SK-N-SH treated with all-trans-retinoic acid at 6 μM for 48 hours (cell line): ENCODE measurements around the gene PIAS2.
A peak's percentile ranks its signal among the peaks of the same experiment; 100 is the strongest.
"Not testable (repeated sequence)": the region's sequence is repeated elsewhere in the genome, so short reads cannot be mapped to it uniquely, and the experiment has no call there.

ENCODE experiments used
- ATAC-seq: fragments of 200-7000 bp; cut with Tn5 transposase; 3 replicates; pipeline ENCODE4 v1.9.1; 2020; ENCODE audit warnings: mild to moderate bottlenecking, moderate library complexity
- ESRRG ChIP-seq: fragments of 250-450 bp; sonication (Bioruptor Pico); IDR thresholded peaks from 2 replicates; pipeline ENCODE4 v1.6.1; 2021; ENCODE audit warnings: mild to moderate bottlenecking
- GLIS3 ChIP-seq: fragments of 250-450 bp; sonication (Bioruptor Pico); IDR thresholded peaks from 2 replicates; pipeline ENCODE4 v1.5.0; 2020; ENCODE audit warnings: mild to moderate bottlenecking, moderate library complexity
- TCF4 ChIP-seq: fragments of 250-450 bp; sonication (Bioruptor Pico); IDR thresholded peaks from 2 replicates; pipeline ENCODE4 v1.8.0; 2021; ENCODE audit warnings: mild to moderate bottlenecking, moderate library complexity, borderline replicate concordance
- TOX ChIP-seq: fragments of 250-450 bp; sonication (Bioruptor Pico); IDR thresholded peaks from 2 replicates; pipeline ENCODE4 v1.8.0; 2021; ENCODE audit warnings: mild to moderate bottlenecking, moderate library complexity, borderline replicate concordance
- ZC3H10 ChIP-seq: fragments of 250-450 bp; sonication (Bioruptor Pico); IDR thresholded peaks from 2 replicates; pipeline ENCODE4 v1.5.1; 2021; ENCODE audit warnings: mild to moderate bottlenecking, moderate library complexity
- ZFP3 ChIP-seq: fragments of 250-450 bp; sonication (Bioruptor Pico); IDR thresholded peaks from 2 replicates; pipeline ENCODE4 v1.5.0; 2020; ENCODE audit warnings: mild to moderate bottlenecking, moderate library complexity
- ZFP30 ChIP-seq: fragments of 450-650 bp; formaldehyde crosslinking; IDR thresholded peaks from 2 replicates; pipeline ENCODE4 v1.5.0; 2022; ENCODE audit warnings: mild to moderate bottlenecking, moderate library complexity
- ZNF565 ChIP-seq: fragments of 450-650 bp; formaldehyde crosslinking; conservative IDR thresholded peaks from 2 replicates; pipeline ENCODE4 v1.5.0; 2020; ENCODE audit warnings: low read depth, mild to moderate bottlenecking, moderate library complexity
- ZNF70 ChIP-seq: fragments of 450-650 bp; formaldehyde crosslinking; IDR thresholded peaks from 2 replicates; pipeline ENCODE4 v1.5.0; 2020; ENCODE audit warnings: mild to moderate bottlenecking, moderate library complexity
- ZNF8 ChIP-seq: fragments of 450-650 bp; formaldehyde crosslinking; IDR thresholded peaks from 2 replicates; pipeline ENCODE4 v1.5.0; 2020; ENCODE audit warnings: mild to moderate bottlenecking, moderate library complexity
- TF ChIP-seq, protein P1 (sequence below): fragments of 250-450 bp; sonication (Bioruptor Pico); IDR thresholded peaks from 2 replicates; pipeline ENCODE4 v1.5.1; 2021; ENCODE audit warnings: mild to moderate bottlenecking, moderate library complexity
- TF ChIP-seq, protein P2 (sequence below): fragments of 250-450 bp; sonication (Bioruptor Pico); IDR thresholded peaks from 2 replicates; pipeline ENCODE4 v1.8.0; 2020; ENCODE audit warnings: mild to moderate bottlenecking, moderate library complexity, borderline replicate concordance
- TF ChIP-seq, protein P3 (sequence below): fragments of 250-450 bp; sonication (Bioruptor Pico); IDR thresholded peaks from 2 replicates; pipeline ENCODE4 v1.5.0; 2020; ENCODE audit warnings: mild to moderate bottlenecking, moderate library complexity

Gene PIAS2, protein sequence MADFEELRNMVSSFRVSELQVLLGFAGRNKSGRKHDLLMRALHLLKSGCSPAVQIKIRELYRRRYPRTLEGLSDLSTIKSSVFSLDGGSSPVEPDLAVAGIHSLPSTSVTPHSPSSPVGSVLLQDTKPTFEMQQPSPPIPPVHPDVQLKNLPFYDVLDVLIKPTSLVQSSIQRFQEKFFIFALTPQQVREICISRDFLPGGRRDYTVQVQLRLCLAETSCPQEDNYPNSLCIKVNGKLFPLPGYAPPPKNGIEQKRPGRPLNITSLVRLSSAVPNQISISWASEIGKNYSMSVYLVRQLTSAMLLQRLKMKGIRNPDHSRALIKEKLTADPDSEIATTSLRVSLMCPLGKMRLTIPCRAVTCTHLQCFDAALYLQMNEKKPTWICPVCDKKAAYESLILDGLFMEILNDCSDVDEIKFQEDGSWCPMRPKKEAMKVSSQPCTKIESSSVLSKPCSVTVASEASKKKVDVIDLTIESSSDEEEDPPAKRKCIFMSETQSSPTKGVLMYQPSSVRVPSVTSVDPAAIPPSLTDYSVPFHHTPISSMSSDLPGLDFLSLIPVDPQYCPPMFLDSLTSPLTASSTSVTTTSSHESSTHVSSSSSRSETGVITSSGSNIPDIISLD

DNA sequence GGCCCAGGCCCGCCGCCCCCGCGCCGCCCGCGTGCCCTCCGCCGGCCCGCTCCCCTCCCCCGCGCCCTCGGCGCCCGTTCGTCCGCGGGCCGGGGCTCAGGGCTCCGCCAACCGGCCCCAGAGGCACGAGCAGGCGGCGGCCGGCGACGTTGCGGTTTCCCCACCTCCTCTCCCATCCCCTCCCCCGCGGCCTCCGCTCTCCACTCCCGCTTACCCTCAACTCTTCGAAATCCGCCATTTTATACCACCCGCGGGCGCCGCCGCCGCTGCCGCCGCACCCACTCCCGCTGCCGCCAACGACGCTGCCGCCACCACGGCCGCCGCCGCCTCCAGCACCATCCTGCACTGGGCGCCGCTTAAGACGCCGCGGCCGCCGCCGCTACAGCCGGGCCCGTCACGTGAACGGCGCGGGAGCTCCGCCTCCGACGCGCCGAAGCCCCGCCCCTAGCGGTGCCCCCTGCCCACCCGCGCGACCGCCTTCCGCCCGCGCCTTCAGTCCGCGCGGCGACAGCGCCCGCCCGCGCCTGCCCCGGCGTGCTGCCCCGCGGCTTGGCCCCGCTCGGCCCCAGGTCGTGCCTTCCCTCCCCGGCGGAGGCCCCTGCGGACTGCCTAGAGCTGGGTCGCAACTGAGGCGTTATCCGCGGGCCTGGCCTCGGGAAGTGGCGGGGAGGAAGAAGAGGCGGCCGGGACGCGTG, at the start of gene PIAS2, which contains the start of gene KATNAL2:
Gene PIAS2 (minus strand): TSS at position 400 of the 695 bp plus-strand sequence. CDS start 162 bp downstream, at position 238.
Gene KATNAL2 (plus strand): TSS at position 495 of the 695 bp plus-strand sequence. CDS start 29,271 bp downstream, outside the sequence.
- TF ChIP-seq ZNF8 (CRISPR knock-in tag) (no peak), ZC3H10 (CRISPR knock-in tag) (no peak), TOX (CRISPR knock-in tag) (no peak), GLIS3 (no peak), ZFP30 (no peak), ESRRG (CRISPR knock-in tag) (no peak), ZNF565 (no peak), TCF4 (CRISPR knock-in tag) (no peak)
- TF ChIP-seq, protein P1, sequence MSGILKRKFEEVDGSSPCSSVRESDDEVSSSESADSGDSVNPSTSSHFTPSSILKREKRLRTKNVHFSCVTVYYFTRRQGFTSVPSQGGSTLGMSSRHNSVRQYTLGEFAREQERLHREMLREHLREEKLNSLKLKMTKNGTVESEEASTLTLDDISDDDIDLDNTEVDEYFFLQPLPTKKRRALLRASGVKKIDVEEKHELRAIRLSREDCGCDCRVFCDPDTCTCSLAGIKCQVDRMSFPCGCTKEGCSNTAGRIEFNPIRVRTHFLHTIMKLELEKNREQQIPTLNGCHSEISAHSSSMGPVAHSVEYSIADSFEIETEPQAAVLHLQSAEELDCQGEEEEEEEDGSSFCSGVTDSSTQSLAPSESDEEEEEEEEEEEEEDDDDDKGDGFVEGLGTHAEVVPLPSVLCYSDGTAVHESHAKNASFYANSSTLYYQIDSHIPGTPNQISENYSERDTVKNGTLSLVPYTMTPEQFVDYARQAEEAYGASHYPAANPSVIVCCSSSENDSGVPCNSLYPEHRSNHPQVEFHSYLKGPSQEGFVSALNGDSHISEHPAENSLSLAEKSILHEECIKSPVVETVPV (CRISPR knock-in tag) = no peak
- TF ChIP-seq, all 23 proteins: peak for 0
- peak; percentile 88 for ATAC-seq

DNA sequence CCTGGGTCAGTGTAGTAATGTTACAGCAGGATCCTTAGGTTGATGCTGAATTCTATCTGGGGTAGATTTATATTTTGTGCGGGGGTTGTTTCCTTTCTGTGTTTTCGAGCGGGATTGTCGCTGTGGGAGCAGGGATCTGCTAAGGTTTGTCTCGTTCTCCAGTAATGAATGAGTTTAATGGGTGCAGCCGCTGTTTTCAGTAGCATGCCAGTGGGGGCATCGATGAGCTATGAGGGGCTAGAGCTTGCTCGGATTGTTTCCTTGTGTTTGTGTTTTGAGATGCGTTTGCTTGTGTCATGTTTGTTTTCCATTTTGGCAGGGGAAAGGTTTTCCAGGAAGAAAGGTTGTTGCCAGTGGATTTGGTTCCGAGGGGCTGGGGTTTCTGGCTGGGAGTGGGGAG, 49.0 kb upstream of the PIAS2 start:
- peak; percentile 45 for ATAC-seq

DNA sequence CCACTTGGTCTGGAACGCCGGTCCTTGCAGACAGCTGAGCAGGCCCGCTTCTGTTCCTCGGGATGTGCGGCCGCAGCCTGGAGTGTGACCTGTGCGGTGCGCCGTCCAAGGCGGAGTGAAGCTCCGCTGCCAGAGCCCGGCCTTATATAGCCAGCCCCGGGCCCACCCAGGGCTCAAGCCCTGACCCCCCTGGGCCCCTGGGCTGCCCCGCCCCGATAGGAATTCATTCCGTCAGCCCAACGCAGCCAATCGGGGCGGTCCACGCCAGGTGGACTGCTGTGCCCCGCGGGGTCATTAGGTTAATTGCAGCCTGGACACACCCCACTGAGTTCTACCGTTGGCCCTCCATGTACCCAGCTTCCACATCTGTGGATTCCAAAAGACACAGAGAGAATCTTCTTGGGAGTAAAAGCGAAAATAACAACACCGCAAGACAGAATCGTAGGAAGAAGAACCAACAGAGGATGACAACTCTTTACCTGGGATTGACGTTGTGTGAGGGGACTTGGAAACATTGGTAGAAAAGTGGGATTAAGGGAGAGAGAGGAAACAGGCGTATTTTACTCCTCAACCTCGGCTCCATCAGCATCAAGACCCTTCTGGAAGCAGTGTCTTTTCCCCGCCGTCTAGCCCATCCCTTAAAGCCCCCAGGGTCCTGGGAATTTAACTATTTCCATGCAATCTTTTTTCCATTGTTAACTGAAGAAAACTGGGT, 47.4 kb upstream of the PIAS2 start:
- ATAC-seq = not testable (repeated sequence)

DNA sequence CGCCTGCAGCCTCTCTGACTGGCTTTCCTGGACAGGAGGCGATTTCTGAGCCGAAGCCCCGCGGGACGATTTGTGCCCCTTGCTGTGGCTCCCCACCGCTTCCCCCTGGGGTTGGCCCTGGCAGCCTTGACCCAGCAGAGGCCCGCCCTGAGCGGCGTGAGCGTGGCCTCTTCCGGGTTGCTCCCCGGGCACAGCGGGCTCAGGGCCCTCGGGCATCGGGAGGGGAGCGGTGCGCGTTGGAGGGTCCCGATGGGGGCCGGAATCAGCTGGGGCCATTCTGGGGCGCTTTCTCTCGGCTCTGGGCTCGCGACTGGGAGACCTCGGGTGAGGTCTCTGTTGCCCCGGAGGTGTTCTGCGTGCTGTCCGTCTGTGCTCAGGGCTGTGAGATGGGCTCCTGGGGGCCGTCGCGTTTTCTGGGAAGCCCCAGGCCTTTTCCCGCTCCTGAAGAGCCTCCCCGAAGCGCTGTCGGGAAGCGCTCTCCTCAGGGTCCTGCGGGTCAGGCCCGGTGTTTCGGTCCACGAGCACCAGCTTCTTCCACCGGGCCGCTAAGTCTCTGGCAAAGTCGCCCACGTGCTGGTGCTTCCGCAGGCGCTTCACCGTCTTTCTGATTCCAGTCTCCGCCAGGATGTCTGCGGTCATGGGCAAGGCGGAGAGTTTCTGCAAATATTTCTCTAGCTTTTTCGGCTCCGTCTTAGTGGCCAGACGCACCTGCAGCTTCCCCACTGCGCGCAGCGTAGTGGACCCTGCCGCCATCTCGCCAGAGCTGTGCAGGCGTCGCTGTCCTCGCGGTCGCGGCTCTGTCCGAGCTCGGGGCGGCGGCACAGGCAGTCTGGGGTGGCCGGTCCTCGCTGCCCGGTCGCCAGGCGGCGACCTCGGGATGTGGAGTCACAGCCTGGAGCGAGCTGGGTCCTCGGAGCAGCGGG, 46.6 kb upstream of the PIAS2 start:
- peak; percentile 26; the same call in 2 of the 3 replicates for ATAC-seq

DNA sequence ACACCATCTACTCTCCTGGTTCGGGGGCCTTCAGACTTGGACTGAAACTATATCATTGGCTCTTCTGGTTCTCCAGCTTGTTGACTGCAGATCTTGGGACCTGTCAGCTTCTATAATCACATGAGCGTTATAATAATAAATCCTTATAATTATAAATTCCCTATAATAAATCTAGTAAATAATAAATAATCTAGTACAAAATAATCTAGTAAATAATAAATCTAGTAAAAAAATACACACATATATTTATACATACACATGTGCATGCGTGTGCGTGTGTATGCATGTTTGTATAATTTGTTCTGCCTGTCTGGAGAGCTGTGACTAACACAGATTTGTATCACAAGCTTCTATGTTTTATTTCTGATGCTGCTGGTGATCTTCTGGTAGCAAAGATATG, 40.9 kb upstream of the PIAS2 start:
- ATAC-seq = no peak
- TF ChIP-seq, protein P1 (CRISPR knock-in tag) = no peak
- TF ChIP-seq, protein P2, sequence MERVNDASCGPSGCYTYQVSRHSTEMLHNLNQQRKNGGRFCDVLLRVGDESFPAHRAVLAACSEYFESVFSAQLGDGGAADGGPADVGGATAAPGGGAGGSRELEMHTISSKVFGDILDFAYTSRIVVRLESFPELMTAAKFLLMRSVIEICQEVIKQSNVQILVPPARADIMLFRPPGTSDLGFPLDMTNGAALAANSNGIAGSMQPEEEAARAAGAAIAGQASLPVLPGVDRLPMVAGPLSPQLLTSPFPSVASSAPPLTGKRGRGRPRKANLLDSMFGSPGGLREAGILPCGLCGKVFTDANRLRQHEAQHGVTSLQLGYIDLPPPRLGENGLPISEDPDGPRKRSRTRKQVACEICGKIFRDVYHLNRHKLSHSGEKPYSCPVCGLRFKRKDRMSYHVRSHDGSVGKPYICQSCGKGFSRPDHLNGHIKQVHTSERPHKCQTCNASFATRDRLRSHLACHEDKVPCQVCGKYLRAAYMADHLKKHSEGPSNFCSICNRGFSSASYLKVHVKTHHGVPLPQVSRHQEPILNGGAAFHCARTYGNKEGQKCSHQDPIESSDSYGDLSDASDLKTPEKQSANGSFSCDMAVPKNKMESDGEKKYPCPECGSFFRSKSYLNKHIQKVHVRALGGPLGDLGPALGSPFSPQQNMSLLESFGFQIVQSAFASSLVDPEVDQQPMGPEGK (CRISPR knock-in tag) = no peak
- TF ChIP-seq, all 23 proteins: peak for 0

DNA sequence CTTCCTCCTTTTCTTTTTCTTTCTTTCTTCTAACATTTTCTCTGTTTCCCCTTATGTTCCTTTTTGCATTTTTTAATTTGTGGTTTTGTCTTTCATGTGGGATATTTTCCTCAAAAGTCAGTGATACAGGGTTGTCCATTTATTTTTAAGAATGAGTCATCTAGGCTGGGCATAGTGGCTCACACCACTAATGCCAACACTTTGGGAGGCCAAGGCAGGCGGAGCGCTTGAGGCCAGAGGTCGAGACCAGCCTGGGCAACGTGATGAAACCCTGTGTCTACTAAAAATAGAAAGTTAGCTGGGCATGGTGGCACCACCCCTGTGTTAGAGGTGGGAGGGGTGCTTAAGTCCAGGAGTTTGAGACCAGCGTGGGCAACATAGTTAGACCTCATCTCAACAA, 35.9 kb upstream of the PIAS2 start:
- no peak for ATAC-seq
- no peak for TF ChIP-seq ZNF70
- no peak for TF ChIP-seq ESRRG (CRISPR knock-in tag)
- no peak for TF ChIP-seq ZNF565
- TF ChIP-seq, protein P1 (CRISPR knock-in tag) = no peak
- no peak for TF ChIP-seq ZFP3 (CRISPR knock-in tag)
- no peak for TF ChIP-seq ZNF8 (CRISPR knock-in tag)
- TF ChIP-seq, protein P3, sequence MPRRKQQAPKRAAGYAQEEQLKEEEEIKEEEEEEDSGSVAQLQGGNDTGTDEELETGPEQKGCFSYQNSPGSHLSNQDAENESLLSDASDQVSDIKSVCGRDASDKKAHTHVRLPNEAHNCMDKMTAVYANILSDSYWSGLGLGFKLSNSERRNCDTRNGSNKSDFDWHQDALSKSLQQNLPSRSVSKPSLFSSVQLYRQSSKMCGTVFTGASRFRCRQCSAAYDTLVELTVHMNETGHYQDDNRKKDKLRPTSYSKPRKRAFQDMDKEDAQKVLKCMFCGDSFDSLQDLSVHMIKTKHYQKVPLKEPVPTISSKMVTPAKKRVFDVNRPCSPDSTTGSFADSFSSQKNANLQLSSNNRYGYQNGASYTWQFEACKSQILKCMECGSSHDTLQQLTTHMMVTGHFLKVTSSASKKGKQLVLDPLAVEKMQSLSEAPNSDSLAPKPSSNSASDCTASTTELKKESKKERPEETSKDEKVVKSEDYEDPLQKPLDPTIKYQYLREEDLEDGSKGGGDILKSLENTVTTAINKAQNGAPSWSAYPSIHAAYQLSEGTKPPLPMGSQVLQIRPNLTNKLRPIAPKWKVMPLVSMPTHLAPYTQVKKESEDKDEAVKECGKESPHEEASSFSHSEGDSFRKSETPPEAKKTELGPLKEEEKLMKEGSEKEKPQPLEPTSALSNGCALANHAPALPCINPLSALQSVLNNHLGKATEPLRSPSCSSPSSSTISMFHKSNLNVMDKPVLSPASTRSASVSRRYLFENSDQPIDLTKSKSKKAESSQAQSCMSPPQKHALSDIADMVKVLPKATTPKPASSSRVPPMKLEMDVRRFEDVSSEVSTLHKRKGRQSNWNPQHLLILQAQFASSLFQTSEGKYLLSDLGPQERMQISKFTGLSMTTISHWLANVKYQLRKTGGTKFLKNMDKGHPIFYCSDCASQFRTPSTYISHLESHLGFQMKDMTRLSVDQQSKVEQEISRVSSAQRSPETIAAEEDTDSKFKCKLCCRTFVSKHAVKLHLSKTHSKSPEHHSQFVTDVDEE (CRISPR knock-in tag) = no peak
